NCI-H226 (cell line): ENCODE measurements around the gene SLC17A5.
A peak's percentile ranks its signal among the peaks of the same experiment; 100 is the strongest.
"Not testable (repeated sequence)": the region's sequence is repeated elsewhere in the genome, so short reads cannot be mapped to it uniquely, and the experiment has no call there.

ENCODE experiments used
- DNase-seq: peaks from one replicate; pipeline ENCODE4 v3.0.0-alpha.2; 2015

The SLC17A5 gene

GRCh38 chr6:73665686-73666319 is 12.0 kb upstream of the SLC17A5 start:
- DNase-seq: peak; percentile 61

- no peak for DNase-seq
Measured at GRCh38 chr6:73664701-73665100, 10.9 kb upstream of the SLC17A5 start.

DNA sequence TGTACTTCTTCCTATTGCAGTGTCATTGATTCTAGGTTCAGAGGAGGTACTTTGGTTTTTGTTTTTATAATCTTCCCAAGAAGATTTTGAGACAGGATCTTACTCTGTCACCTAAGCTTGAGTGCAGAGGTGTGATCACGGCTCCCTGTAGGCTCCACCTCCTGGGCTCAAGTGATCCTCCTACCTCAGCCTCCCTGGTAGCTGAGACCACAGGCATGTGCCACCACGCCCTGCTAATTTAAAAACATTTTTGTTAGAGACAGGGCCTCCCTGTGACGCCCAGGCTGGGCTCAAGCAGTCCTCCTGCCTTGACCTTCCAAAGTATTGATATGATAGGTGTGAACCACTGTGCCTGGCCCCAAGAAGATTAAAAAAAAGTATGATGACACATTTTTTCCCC is 3.4 kb upstream of the SLC17A5 start:
- DNase-seq: peak; percentile 45

DNA sequence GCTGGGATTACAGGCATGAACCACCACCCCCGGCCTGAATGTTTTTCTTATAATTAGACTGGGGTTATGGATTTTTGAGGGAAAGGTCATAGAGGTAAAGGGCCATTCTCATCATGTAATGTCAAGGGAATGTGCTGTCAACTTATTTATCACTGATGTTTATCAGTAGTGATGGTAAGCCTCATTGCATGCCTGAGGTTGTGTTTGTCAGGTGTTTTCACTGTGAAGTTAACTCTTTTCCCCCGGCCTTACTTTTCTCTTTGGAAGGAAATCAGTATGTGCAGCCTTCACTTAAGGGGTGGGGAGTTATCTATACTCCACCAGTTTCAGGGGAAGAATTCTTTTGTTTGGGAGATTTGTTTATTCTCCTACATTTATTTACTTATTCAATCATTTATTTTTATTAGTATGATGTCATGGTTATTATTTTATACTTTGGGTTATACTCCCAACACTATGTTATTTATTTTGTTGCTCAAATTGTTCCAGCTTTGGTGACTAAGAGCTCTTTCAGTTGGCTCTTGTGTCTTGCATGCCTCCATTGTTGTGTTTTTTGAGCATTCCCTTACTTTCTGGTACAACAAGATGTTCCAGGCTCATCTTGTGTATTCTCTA is 2.8 kb upstream of the SLC17A5 start:
- DNase-seq: no peak

- DNase-seq: no peak
Measured at GRCh38 chr6:73655341-73655917, 1.6 kb upstream of the SLC17A5 start.

DNA sequence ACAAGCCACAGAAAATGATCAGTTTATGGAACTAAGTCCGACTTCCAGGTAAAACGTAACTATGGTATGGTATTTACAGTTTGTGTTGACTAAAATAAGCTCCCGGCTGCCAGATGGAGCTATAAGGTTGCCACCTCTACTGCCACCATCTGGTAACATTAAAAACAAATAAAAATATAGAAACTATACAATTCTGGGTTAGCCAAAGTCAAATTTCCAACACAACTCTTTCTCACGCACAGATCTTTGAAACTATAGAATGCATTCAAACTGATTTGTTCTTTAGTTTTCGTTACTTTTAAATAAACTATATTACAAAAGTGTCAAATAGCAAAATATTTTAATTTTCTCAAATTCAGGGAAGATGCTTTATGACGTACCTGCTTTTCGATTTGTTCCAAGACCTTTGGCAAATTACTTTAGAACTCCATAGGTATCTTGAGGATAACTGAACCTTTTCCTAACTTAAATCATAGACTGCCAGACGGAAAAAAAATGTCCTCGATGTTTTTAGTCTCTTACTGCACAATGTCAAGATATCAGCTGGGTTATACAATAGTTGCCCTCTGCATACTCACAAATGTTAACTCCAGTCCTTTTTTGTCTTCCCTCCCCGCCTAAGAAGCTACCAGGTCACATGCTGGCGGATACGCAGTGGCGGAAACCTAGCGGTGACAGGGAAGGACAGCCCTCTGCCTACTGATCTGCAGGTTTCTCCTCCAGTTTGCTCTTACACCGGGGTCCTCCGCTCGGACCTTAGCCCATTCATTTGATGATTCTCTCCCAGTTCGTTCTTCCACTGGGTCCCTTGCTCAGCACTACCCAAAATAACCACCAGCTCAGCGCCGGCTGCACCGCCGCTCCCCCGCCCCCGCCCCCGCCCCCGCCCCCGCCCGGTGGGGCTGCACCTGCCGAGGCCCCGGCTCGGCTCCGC is 888 bp downstream of the SLC17A5 start:
- peak; percentile 14 for DNase-seq

DNA sequence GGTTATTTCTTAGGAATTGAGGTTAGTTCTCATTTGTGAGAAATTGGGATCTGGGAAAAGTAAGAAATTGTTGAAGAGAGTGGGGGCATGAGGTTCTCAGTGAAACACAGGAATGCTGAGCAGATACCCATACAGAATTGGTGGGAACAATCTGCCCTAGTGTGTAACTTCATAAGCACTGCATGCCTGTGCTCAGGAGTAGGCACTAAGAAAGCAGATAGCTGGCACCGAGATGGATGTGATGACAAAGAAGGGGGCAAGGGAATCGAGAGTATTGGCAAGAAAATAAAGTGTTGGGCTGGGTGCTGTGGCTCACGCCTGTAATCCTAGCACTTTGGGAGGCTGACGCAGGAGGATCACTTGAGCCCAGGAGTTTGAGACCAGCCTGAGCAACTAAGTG is 4.0 kb downstream of the SLC17A5 start:
- DNase-seq: no peak

- DNase-seq: no peak
Measured at GRCh38 chr6:73648166-73648565, 5.6 kb downstream of the SLC17A5 start.

DNA sequence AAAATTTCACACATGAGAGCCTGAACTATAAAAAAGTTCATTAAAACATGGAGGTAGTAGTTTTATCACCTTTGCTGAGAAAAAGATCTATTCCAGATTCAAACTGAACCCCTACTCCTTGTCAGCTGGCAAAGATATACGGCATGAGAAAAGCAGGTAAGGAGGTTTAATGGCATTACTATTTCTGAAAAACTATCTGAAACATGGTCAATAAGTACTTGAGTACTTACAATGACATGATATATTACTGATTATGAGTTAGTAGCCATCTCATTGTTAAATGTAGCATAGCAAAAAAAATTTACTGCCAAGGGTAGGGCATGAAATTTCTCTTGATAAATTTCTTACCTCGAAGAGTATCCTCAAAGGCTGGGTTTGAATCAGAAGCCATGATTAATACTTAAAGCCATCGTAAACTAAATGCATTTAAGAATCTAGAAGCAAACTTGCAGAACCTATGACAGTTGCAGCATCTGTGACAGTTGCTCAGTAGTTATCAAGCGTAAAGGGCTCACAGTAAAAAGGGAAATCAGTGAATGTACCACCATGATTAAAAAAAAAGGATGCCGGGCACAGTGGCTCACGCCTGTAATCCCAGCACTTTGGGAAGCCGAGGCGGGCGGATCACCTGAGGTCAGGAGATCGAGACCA is 8.7 kb downstream of the SLC17A5 start:
- DNase-seq: no peak

DNA sequence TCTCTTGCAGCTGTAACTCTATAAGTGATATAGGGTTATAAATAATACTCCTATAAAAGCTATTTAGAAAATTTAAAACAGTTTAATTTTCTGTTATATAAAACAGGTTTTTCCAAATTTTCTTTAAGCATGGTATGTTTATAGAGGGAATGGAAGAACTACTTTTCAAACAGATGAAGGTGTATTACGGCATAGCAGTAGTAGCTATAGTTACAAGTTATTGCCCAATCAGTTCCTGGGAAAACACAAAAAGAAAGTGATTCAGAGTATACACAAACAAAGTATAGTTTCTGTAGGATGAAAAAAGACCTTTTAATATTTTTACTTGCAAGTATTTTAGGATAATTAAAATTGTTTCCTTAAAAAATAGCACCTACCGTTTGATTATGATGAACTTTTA is 9.8 kb downstream of the SLC17A5 start:
- DNase-seq: no peak

DNA sequence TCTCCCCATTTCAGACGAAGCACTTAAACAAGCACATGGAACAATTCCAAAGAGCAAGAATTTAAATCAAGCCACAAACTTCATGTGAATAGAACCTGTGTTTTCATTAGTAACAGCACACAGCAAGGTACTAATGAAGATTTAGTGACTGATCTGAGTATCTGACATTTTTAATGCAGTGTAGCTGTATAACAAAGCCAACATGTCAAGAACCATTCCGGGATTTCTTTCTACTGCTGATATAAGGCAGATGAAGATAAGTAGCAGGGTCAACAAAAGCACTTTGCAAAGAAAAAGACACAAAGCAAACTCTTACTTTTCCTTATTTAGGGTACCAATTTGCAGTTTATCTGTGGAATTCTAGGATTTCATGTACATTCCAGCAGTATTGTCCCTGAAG is 11.3 kb downstream of the SLC17A5 start:
- DNase-seq: no peak

- DNase-seq: no peak
Measured at GRCh38 chr6:73640179-73640750, 13.5 kb downstream of the SLC17A5 start.

GRCh38 chr6:73639040-73639439 is 14.8 kb downstream of the SLC17A5 start:
- peak; percentile 17 for DNase-seq

DNA sequence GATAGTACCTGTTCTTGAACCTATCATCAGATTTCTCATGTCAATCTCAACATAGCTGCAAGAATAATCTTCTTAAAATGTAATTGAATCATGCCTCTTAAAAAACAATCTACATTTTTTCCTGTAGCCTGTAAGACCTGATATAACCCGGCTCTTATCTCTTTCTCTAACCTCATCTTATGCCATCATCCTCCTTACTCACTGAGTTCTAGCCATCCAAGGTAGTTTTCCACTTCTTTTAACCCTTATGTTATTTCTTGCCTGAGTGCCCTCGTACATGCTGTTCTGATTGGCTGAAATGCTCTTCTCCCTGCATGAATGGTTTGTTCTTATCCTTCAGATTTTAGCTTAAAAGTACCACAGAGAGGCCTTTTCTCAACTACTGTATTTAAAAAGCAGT is 16.4 kb downstream of the SLC17A5 start:
- DNase-seq: peak; percentile 74

GRCh38 chr6:73636048-73636447 is 17.7 kb downstream of the SLC17A5 start:
- DNase-seq: peak; percentile 9

GRCh38 chr6:73632346-73632745 is 21.4 kb downstream of the SLC17A5 start:
- no peak for DNase-seq

DNA sequence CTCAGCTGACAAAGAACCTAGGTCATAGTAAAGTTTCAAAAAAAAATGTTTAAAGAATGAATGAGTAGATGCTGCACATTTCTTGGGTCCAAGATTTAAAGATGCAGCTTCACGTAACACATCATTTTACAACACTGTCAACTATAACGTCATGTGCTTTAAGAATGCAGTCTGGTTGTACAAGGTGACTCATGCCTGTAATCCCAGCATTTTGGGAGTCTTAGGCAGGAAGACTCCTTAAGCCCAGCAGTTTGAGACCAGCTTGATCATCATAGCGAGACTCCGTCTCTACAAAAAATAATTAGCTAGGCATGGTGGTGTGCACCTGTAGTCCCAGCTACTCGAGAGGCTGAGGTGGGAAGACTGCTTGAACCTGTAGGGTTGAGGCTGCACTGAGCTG is 21.9 kb downstream of the SLC17A5 start:
- DNase-seq: peak; percentile 38

DNA sequence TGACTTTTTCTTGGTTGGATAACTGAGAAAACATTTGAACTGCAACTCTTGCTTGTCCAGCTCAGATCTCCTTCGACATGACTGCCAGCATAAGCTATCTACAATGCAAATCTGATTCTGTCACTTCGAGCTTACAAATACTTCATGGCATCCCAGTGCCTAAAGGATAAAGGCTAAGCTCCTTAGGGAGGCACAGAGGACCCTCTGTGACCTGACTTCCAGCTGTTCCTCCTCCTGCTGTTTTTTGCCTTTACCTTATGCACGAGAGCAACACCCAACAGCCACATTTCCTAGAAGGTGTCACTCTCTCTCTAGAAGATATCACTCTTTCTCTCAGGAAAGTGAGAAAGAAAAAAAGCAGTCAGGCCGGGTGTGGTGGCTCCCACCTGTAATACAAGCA is 23.4 kb downstream of the SLC17A5 start:
- no peak for DNase-seq

- no peak for DNase-seq
Measured at GRCh38 chr6:73624896-73625295, 28.9 kb downstream of the SLC17A5 start.

DNA sequence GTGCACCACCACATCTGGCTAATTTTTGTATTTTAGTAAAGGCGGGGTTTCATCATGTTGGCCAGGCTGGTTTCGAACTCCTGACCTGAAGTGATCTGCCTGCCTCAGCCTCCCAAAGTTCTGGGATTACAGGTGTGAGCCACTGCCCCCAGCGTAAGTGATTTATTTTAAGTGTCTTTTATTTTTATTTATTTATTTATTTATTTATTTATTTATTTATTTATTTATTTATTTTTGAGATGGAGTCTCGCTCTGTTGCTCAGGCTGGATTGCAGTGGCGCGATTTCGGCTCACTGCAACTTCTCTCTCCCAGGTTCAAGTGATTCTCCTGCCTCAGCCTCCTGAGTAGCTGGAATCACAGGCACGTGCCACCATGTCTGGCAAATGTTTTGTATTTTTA is 30.3 kb downstream of the SLC17A5 start:
- not testable (repeated sequence) for DNase-seq

GRCh38 chr6:73618082-73618481 is 35.7 kb downstream of the SLC17A5 start:
- DNase-seq: not testable (repeated sequence)

DNA sequence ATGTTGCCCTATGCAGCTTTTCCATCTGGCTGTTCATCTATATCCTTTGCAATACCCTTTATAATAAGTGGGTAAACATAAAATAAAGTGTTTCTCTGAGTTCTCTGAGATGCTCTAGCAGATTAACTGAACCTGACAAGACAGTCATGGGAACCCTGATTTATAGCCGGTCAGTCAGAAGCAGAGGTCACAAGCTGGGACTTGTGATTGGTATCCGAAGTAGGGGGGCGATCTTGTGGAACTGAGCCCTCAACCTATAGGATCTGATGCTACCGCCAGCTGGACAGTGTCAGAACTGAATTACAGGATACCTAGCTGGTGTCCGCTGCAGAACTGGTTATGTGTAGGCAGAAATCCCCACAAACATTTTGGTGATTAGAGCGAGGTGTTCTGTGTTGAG is 39.0 kb downstream of the SLC17A5 start:
- DNase-seq: no peak
